PFSK-1 (cell line): ENCODE measurements around the gene MMP3.

Experiments
- FOXP2 ChIP-seq: optimal IDR thresholded peaks from 2 replicates; pipeline ENCODE3; 2011; ENCODE audit warnings: borderline replicate concordance, control low read depth, inconsistent platforms; ENCODE audit not compliant: insufficient read depth; ENCODE audit errors: extremely low read length, extremely low read depth
- POLR2AphosphoS5 ChIP-seq: IDR thresholded peaks from 2 replicates; pipeline ENCODE4 v1.6.1; 2012; ENCODE audit warnings: low read depth, mild to moderate bottlenecking, control low read depth, low read length, moderate library complexity
- REST ChIP-seq, 2 experiments: IDR thresholded peaks; 2 replicates each; pipeline versions ENCODE4 v1.6.1 to v1.8.0; 2011 to 2012; ENCODE audit warnings: low read depth in 2 of 2, low read length in 2 of 2, control low read depth in 1 of 2, inconsistent platforms in 1 of 2, mild to moderate bottlenecking in 1 of 2, moderate library complexity in 1 of 2; ENCODE audit not compliant: insufficient read depth in 1 of 2
- SIN3A ChIP-seq: IDR thresholded peaks from 2 replicates; pipeline ENCODE4 v1.6.1; 2012; ENCODE audit warnings: mild to moderate bottlenecking, low read length, moderate library complexity, borderline replicate concordance; ENCODE audit not compliant: insufficient read depth
- TAF1 ChIP-seq: IDR thresholded peaks from 2 replicates; pipeline ENCODE4 v1.6.1; 2012; ENCODE audit warnings: low read length, control low read depth, borderline replicate concordance; ENCODE audit not compliant: insufficient read depth

GRCh38 chr11:102824556-102824955 is 18.9 kb downstream of the MMP3 start:
- TF ChIP-seq REST (IDR thresholded peaks at IDR 0.05; ENCODE audit: insufficient read depth in 1 of 2, low read depth in 2 of 2, low read length in 2 of 2) (no peak), POLR2AphosphoS5 (no peak), TAF1 (no peak), SIN3A (no peak), FOXP2 (no peak)
